TTC549 (cell line): ENCODE results near the gene RPL4.

ENCODE experiments used
- FAIRE-seq: peaks from 2 replicates; lab custom pipeline; 2012; peaks lifted over from hg19 to GRCh38; lab: Jason Lieb, UNC

Gene RPL4

GRCh38 chr15:66454143-66454542 is 50.5 kb downstream of the RPL4 start:
- no peak for FAIRE-seq

DNA sequence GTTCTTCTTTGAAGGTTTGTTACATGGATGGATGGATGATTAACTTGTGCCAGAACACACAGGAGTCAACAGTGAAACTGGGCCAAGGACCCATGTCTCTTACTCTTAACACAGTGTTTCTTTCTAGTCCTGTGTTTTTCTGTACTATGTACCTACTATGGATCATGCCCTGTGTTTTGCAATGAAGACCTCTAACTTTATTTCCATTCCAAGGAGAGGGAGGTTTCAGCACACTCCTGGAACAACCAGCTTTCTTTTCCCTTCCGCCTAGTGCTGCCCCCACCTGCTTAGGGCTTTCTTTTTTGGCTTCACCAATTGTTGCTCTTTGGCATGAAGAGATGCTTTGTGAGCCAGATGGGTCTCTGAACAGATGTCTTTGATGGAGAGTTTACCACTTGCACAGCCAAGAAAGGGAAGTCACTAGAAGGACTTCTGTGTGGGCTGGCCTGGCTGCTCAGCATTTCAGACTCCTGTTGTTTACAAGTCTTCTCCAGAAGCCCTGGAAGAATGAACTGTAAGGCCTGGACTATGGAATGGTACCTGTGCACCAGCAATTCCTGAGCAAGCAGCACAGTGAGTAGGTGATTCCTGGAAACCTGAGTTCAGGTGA is 51.6 kb downstream of the RPL4 start:
- no peak for FAIRE-seq

- no peak for FAIRE-seq
These were observed 52.2 kb downstream of the RPL4 start for GRCh38 chr15:66452420-66452819.
